ENCODE measurements around the gene GRAMD4. TPM values are rescaled to one million over a fixed set of nuclear protein-coding genes. Genes with fewer than 3 reads are reported as not detected.

The GRAMD4 gene
- total and polyA plus RNA-seq, 10 of the 15 experiments (the other 5 are each of a cell fraction or from before 2014, with no cell fraction given), result 0.21 to 45.5 (median 10.6) TPM

DNA sequence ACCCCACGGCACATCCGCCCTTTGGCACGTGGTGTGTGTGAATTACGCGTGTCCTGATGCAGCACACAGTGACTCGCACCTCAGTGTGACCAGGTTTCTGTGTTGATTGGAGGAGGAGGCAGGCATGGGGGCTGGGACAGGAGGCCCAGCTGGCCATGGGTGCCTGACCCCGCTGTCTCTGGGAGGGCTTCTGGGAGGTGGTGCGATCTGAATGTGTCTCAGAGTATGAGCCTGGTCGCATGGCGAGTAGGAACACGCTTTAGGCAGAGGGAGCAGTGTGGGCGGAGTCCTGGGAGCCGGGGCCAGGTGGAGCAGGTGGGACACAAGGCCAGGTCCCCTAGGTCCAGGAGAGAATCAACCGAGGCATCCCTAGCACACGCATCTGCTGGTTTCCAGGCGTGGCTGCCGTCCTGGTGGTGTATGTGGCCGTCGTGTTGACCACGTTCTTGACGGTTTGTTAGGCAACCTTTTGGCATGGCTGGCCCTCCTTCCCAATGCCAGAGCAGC, 5.7 kb downstream of the GRAMD4 start:
- RAD21 ChIA-PET (ENCODE audit: unreplicated experiment), result no interaction called here

More for the DNA sequence above, 5.7 kb downstream of the GRAMD4 start:
- no TSS peak for BruUV-seq (replicated peaks)
- POLR2A ChIA-PET, result no interaction called here
- 75% methylated on average over 21 of the region's 21 CpGs for WGBS (ENCODE audit: insufficient coverage, insufficient replicate concordance, low lambda C conversion rate, missing lambda C conversion rate)
- SMC1A ChIA-PET (ENCODE audit: uncharacterized antibody, unreplicated experiment), result no interaction called here
- Histone ChIP-seq H2AFZ (ENCODE audit: control insufficient read depth, low read depth, low read length) (no peak overlapping the region), H3K9me3 (replicated peaks; ENCODE audit: control insufficient read depth, insufficient read depth, low read length) (no peaks in the 10 kb centered on the region; the same call in 2 of the 3 replicates), H3K4me2 (ENCODE audit: control insufficient read depth, insufficient read depth) (no peak overlapping the region), H3K9ac (ENCODE audit: control insufficient read depth, insufficient read depth, low read length) (no peak overlapping the region), H3K27ac (ENCODE audit: control insufficient read depth, insufficient read depth) (no peak overlapping the region), H3K36me3 (ENCODE audit: control insufficient read depth in 2 of 2, insufficient read depth in 2 of 2, low read length in 1 of 2) (peaks cover 0 to 11% of the 10 kb centered on the region in 2 experiments; a peak in 2 of 4 replicates), H4K20me1 (ENCODE audit: control insufficient read depth, insufficient read depth) (no peaks in the 10 kb centered on the region), H3K4me3 (no peak overlapping the region), H3K4me1 (ENCODE audit: control insufficient read depth, insufficient read depth, low read length) (no peaks in the 10 kb centered on the region), H3K79me2 (ENCODE audit: control insufficient read depth, insufficient read depth, low read length) (no peaks in the 10 kb centered on the region), H3K27me3 (replicated peaks in 1 of 2; ENCODE audit: control insufficient read depth in 2 of 2, insufficient read depth in 2 of 2, low read length in 1 of 2) (no peaks in the 10 kb centered on the region)
- FAIRE-seq (no peak), DNase-seq (ENCODE audit: low read depth, low spot score) (no peak), ATAC-seq (no peak)
- intact Hi-C loops (cut with micrococcal nuclease; ENCODE audit: unreplicated experiment) (no loop called here), in situ Hi-C loops (cut with MboI) (no loop called here)
- TF ChIP-seq USF1 (IDR thresholded peaks at IDR 0.05; ENCODE audit: borderline replicate concordance, extremely low read length, insufficient read depth, low read depth, low read length), result no peak
- no peak for TF ChIP-seq JUND (IDR thresholded peaks at IDR 0.05; ENCODE audit: low read depth, low read length)
- TF ChIP-seq FOXM1 (IDR thresholded peaks at IDR 0.05; ENCODE audit: low read depth, low read length), result no peak
- no peak for TF ChIP-seq KAT2A (conservative IDR thresholded peaks at IDR 0.05; ENCODE audit: control insufficient read depth, low read depth, low read length)
- TF ChIP-seq PML (IDR thresholded peaks at IDR 0.05; ENCODE audit: low read length), result no peak
- no peak for TF ChIP-seq PAX5 (IDR thresholded peaks at IDR 0.05; ENCODE audit: borderline replicate concordance, low read depth, low read length)
- TF ChIP-seq IRF5 (IDR thresholded peaks at IDR 0.05; ENCODE audit: borderline replicate concordance), result no peak
- no peak for TF ChIP-seq FOXK2 (IDR thresholded peaks at IDR 0.05)
- TF ChIP-seq PRDM15 (CRISPR knock-in tag; IDR thresholded peaks at IDR 0.05), result no peak
- no peak for TF ChIP-seq MXI1 (IDR thresholded peaks at IDR 0.05; ENCODE audit: low read depth, low read length)
- no peak for TF ChIP-seq ETV6 (conservative IDR thresholded peaks at IDR 0.05 in 1 of 2, IDR thresholded peaks at IDR 0.05 in 1 of 2; ENCODE audit: borderline replicate concordance in 1 of 2, low read depth in 1 of 2)
- CTCF ChIA-PET, result no interaction called here
